Vagina (tissue), 2 donors: ENCODE measurements around the gene VAX1. TPM values are rescaled to one million over a fixed set of nuclear protein-coding genes. Genes with fewer than 3 reads are reported as not detected.

ENCODE experiments used
- DNase-seq, 2 donors: peaks; one replicate each; pipeline ENCODE4 v3.0.0-alpha.2; 2017; ENCODE audit errors: extremely low spot score in 2 of 2
- H3K27ac ChIP-seq: fragments of 200-600 bp; sonication (generic); one replicate; pipeline ENCODE4 v1.5.1; 2019
- H3K27me3 ChIP-seq: fragments of 200-600 bp; sonication (generic); one replicate; pipeline ENCODE4 v1.5.1; 2019
- H3K36me3 ChIP-seq, 2 donors: fragments of 200-600 bp; sonication (generic); one replicate each; pipeline ENCODE4 v1.5.1; 2017 to 2019
- H3K4me1 ChIP-seq: fragments of 200-600 bp; sonication (generic); one replicate; pipeline ENCODE4 v1.5.1; 2019
- H3K4me3 ChIP-seq, 2 donors: fragments of 200-600 bp; sonication (generic); 1 replicate in 1 of 2; 2 replicates in 1 of 2; pipeline ENCODE4 v1.5.1; 2016 to 2019
- H3K9me3 ChIP-seq: fragments of 200-600 bp; sonication (generic); one replicate; pipeline ENCODE4 v1.5.1; 2019
- CTCF ChIP-seq, 3 experiments: fragments of 450-650 bp in 2 of 3; fragments of 200-600 bp in 1 of 3; sonication (generic) in 1 of 3; IDR thresholded peaks; one replicate each; pipeline ENCODE4 v1.5.1; 2017 to 2019; ENCODE audit warnings: antibody characterized with exemption in 3 of 3, mild to moderate bottlenecking in 2 of 3, moderate library complexity in 2 of 3
- POLR2A ChIP-seq, 2 donors: fragments of 450-650 bp; IDR thresholded peaks; one replicate each; pipeline ENCODE4 v1.6.1; 2017; ENCODE audit warnings: antibody characterized with exemption in 2 of 2, mild to moderate bottlenecking in 2 of 2, moderate library complexity in 2 of 2
- POLR2AphosphoS5 ChIP-seq, 2 donors: sonication (generic); formaldehyde crosslinking; IDR thresholded peaks; one replicate each; pipeline ENCODE4 v1.9.0; 2017; ENCODE audit warnings: antibody characterized with exemption in 2 of 2, mild to moderate bottlenecking in 2 of 2, low read depth in 1 of 2; ENCODE audit not compliant: insufficient read depth in 1 of 2
- intact Hi-C: fragments of 100-400 bp; cut with DNase I; formaldehyde crosslinking; loops from one replicate; pipeline ENCODE4 v1.15.1; 2023
- total RNA-seq: library from RNA; depleted of rRNA; stranded (reverse); fragments of >200 nt; gene quantifications from one replicate; pipeline ENCODE4 v1.2.3, GENCODE V29; 2016

Gene VAX1
- total RNA-seq, 1 donor from 2014 or later, result not detected

DNA sequence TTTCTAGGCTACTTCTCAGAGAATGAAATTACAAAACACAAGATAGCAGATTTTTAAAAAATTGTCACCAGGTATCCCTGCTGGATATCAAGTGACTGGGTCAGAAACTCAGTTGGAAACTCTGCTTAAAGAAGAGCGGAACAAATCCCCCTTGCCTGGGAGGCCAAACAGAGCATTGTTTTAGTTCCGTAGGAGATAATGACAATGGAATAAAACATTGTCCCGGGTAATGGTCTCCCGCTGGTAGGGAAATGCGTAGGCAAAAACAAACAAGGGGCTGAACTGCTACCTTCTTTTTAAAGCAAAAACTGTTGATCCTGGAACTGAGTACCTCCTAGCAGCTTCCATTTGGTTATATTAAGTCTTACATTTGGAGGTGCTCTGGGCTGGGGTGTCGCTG lies 21.3 kb upstream of the VAX1 start:
- peaks cover 16% of the 10 kb centered on the region for H3K27me3 ChIP-seq

DNA sequence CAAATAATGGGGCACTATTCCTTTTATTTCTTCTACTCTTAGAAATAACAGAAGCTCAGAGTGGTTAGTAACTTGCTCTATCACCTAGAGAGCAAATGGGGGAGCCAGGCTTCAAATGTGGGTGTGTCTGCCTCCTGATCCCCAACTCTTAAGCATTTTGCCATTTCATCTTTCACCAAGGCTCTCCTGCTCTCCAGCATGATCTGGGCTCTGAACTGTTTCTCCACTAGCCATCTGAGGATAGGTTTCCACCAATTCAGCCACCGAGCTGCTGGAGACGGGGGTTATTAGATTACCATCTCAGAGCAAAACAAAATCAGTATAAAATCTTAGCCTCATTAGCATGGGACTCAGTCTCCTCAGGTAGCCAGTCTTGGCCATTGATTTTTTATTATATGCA lies 20.2 kb upstream of the VAX1 start:
- Histone ChIP-seq H3K4me3 (no peak overlapping the region), H3K36me3 (no peaks in the 10 kb centered on the region), H3K9me3 (no peaks in the 10 kb centered on the region), H3K27me3 (peaks cover 10% of the 10 kb centered on the region), H3K4me1 (peaks cover 8% of the 10 kb centered on the region), H3K27ac (no peak overlapping the region)
- TF ChIP-seq POLR2AphosphoS5 (IDR thresholded peaks at IDR 0.05; ENCODE audit: insufficient read depth in 1 of 2, low read depth in 1 of 2), result no peak
- no peak for TF ChIP-seq CTCF (IDR thresholded peaks at IDR 0.05)
- TF ChIP-seq POLR2A (IDR thresholded peaks at IDR 0.05), result no peak
- no peak for DNase-seq
- intact Hi-C loops, result no loop called here

More for the DNA sequence above, 21.3 kb upstream of the VAX1 start:
- TF ChIP-seq POLR2A (IDR thresholded peaks at IDR 0.05), result no peak
- DNase-seq, result no peak
- Histone ChIP-seq H3K36me3 (no peaks in the 10 kb centered on the region), H3K9me3 (no peaks in the 10 kb centered on the region), H3K4me1 (peaks cover 13% of the 10 kb centered on the region), H3K27ac (no peak overlapping the region), H3K4me3 (no peak overlapping the region)
- intact Hi-C loops, result no loop called here

DNA sequence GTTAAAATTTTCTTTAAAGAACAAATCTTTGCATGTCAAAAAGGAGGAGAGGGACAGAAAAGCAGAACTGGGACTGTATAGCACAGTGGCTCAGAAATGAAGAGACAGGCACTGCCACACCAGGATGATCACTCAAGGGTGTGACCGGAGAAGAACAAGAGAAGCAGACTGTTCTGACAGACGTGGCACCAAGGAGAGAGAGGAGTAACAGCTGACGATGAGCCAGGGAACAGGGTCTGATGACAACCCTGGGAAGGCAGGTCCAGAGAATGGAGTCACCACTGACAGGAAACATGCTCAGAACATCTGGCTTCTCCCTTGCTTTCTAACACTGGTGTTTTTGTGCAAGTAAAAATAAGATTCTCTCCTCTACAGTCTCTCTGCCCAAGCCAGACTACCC lies 14.6 kb upstream of the VAX1 start:
- Histone ChIP-seq H3K4me1 (no peaks in the 10 kb centered on the region), H3K36me3 (no peaks in the 10 kb centered on the region), H3K27ac (no peak overlapping the region), H3K9me3 (no peaks in the 10 kb centered on the region), H3K27me3 (no peaks in the 10 kb centered on the region), H3K4me3 (no peak overlapping the region)
- DNase-seq, result no peak
- TF ChIP-seq POLR2A (IDR thresholded peaks at IDR 0.05), result no peak
- TF ChIP-seq CTCF (IDR thresholded peaks at IDR 0.05), result no peak
- no peak for TF ChIP-seq POLR2AphosphoS5 (IDR thresholded peaks at IDR 0.05; ENCODE audit: insufficient read depth in 1 of 2, low read depth in 1 of 2)
- intact Hi-C loops, result no loop called here

- Histone ChIP-seq H3K27me3 (no peaks in the 10 kb centered on the region), H3K4me1 (no peaks in the 10 kb centered on the region), H3K9me3 (no peaks in the 10 kb centered on the region), H3K4me3 (no peak overlapping the region), H3K36me3 (no peaks in the 10 kb centered on the region), H3K27ac (no peak overlapping the region)
- TF ChIP-seq POLR2A (IDR thresholded peaks at IDR 0.05), result no peak
- TF ChIP-seq CTCF (IDR thresholded peaks at IDR 0.05), result no peak
- no peak for TF ChIP-seq POLR2AphosphoS5 (IDR thresholded peaks at IDR 0.05; ENCODE audit: insufficient read depth in 1 of 2, low read depth in 1 of 2)
- no peak for DNase-seq
- intact Hi-C loops, result no loop called here
Measured at GRCh38 chr10:117148284-117148683, 10.2 kb upstream of the VAX1 start.

- no peaks in the 10 kb centered on the region for H3K36me3 ChIP-seq
- no peak for TF ChIP-seq CTCF (IDR thresholded peaks at IDR 0.05)
- TF ChIP-seq POLR2AphosphoS5 (IDR thresholded peaks at IDR 0.05; ENCODE audit: insufficient read depth in 1 of 2, low read depth in 1 of 2), result no peak
- no peak overlapping the region for H3K4me3 ChIP-seq
- DNase-seq, result no peak
- intact Hi-C loops, result no loop called here
- no peaks in the 10 kb centered on the region for H3K27me3 ChIP-seq
- H3K4me1 ChIP-seq, result no peaks in the 10 kb centered on the region
- no peaks in the 10 kb centered on the region for H3K9me3 ChIP-seq
- H3K27ac ChIP-seq, result no peak overlapping the region
Measured at GRCh38 chr10:117145019-117145418, 6.9 kb upstream of the VAX1 start.
